22Rv1 (cell line): ENCODE results near the gene AGRP.
A peak's percentile ranks its signal among the peaks of the same experiment; 100 is the strongest.

Experiments used
- H3K27ac ChIP-seq: fragments of 450-650 bp; 2 replicates; pipeline ENCODE4 v1.5.1; 2017
- ZFX ChIP-seq: fragments of 450-650 bp; IDR thresholded peaks from 2 replicates; pipeline ENCODE4 v1.6.1; 2017; ENCODE audit warnings: antibody characterized with exemption, borderline replicate concordance
- TF ChIP-seq, protein P1 (sequence below): fragments of 450-650 bp; IDR thresholded peaks from 2 replicates; pipeline ENCODE4 v1.5.1; 2017; ENCODE audit warnings: mild to moderate bottlenecking

AGRP gene

DNA sequence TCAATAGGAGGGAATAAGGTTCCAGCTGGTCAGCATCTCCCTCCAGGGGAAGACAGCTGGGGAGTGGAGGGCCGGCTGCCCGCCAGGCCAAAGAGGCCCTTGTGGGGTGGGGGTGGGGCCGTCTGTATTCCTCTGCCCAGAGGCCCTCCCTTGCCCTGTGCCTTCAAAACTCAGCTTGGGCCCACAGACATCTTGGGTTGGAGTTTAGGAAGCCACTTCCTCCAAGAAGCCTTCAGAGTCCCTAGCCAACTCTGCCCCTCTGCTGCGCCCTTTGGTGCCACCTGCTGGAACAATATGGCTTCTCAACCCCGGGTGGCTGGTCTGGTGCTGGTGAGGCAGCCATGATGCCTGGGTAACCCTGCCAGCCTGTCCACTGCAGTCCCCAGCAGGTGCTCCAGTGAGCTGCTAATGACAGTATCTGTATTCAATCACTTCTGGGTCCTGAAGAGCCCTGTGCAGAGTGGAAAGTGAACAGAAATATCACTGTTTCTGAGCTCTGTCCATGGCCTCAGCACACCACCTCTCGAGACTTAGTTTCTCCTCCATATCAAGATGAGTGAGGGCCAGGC, 35.8 kb downstream of the AGRP start:
- no peak overlapping the region for H3K27ac ChIP-seq
- no peak for TF ChIP-seq ZFX
- TF ChIP-seq, protein P1, sequence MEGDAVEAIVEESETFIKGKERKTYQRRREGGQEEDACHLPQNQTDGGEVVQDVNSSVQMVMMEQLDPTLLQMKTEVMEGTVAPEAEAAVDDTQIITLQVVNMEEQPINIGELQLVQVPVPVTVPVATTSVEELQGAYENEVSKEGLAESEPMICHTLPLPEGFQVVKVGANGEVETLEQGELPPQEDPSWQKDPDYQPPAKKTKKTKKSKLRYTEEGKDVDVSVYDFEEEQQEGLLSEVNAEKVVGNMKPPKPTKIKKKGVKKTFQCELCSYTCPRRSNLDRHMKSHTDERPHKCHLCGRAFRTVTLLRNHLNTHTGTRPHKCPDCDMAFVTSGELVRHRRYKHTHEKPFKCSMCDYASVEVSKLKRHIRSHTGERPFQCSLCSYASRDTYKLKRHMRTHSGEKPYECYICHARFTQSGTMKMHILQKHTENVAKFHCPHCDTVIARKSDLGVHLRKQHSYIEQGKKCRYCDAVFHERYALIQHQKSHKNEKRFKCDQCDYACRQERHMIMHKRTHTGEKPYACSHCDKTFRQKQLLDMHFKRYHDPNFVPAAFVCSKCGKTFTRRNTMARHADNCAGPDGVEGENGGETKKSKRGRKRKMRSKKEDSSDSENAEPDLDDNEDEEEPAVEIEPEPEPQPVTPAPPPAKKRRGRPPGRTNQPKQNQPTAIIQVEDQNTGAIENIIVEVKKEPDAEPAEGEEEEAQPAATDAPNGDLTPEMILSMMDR = peak; percentile 63

DNA sequence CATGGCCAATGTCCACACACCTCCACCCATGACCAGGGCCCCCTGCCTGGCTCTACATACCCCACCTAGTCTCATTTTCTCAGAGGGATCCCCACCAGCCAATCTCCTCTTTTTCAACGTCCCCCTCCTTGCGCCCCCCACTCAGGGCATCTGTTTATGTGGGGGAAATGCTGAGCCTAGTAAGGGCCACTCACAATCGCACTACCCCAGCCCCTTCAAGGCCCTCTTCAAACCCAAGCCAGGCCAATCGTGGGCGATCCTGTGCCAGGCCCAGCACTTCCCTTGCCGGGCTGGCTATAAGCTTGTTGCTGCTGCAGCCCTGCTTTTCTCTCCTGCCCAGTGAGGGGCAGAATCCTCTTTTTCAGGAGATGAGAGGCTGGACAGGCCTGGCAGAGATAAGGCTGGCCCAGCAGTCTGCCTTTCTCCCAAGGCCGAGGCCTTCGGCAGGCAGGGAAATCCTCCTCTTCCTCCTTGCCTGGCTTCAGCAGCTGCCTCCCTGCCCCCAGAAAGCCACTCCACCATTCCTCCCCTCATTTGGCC, 36.3 kb downstream of the AGRP start:
- TF ChIP-seq, protein P1 = no peak
- no peak for TF ChIP-seq ZFX
- H3K27ac ChIP-seq = no peak overlapping the region

DNA sequence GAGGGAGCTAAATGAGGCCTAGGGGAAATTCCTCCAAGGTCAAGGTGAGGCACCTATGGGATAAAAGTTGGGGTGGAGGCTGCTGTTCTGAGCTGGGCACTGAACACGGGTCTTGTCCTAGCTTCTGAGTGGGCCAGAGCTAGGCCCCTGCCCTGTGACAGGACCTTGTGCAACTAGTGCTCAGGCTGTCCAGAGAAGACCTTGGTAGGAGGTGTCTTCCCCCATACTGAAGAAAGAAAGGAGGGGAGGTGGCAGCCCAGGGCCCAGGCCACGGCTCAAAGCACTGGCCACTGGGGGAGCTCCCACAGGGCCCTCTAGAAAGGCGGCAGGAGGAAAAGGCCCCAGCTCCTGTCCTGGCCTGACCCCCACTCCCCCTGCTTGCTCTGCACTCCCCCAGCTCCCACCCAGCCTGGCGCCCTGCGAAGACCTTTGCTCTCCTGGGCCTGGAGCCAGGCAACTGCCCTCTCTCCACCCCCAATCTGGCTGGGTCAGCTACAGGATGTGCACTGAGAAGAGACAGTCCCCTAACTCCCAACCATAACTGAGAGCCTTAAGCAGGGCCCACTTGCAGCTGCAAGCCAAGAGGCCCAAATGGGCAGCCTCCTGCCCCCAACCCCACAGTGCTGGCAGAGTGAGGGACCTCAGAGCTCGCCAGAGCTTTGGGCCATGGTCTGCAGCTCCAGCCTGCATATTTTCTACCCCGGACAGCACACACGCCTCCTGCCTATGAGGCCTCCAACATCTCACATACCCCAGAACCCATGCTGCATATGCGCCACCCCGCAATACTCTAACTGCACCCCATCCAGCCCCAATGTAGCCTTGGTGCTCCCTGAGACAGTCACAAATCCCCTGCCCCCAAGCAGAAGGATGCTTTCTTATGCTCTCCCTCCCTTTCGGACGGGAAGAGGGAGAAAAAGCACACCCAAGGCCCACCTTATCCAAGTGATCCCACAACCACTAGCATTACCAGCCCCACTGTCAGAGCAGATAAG, 37.1 kb downstream of the AGRP start:
- TF ChIP-seq ZFX = no peak
- TF ChIP-seq, protein P1 = no peak
- peak overlapping the region; percentile 30; the same call in 1 of the 2 replicates for H3K27ac ChIP-seq

DNA sequence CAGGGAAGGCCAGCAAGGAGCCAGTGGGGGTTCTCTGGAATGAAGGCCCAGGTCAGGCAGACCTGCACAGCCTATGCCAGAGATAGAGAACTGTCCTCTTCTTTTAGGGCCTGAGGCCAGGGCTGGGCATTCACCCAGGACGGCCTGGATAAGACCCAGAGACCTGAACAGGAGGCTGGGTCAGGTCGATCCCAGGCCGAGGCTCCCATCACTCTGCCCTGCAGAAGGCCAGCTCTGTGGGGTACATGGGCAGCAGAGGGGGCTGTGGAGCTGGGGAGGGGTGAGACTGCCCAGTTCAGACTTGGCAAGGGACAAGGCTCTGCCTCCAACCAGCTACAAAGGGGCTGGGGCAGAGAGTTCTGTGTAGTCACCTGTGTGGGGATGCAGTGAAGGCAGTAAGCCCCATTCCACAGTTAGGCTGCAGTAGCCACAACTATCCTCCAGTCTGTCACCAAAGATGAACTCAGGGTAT, 37.9 kb downstream of the AGRP start:
- TF ChIP-seq, protein P1 = no peak
- no peak for TF ChIP-seq ZFX
- H3K27ac ChIP-seq = peak overlapping the region; percentile 30; the same call in 1 of the 2 replicates

DNA sequence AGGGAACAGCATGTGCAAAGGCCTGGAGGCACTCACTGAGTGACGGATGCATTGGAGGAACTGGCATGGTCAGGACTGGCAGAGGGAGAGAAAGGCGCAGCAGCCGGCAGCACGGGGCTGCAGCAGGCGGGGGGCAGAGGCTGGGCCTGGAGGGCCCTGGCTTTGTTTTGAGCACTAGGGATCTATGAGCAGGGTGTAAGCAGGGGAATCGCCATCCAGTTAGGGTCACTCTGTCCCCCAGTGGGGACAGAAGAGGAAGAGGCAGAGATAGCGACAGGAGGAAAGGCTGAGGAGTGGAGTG, 38.3 kb downstream of the AGRP start:
- TF ChIP-seq ZFX = no peak
- TF ChIP-seq, protein P1 = no peak

DNA sequence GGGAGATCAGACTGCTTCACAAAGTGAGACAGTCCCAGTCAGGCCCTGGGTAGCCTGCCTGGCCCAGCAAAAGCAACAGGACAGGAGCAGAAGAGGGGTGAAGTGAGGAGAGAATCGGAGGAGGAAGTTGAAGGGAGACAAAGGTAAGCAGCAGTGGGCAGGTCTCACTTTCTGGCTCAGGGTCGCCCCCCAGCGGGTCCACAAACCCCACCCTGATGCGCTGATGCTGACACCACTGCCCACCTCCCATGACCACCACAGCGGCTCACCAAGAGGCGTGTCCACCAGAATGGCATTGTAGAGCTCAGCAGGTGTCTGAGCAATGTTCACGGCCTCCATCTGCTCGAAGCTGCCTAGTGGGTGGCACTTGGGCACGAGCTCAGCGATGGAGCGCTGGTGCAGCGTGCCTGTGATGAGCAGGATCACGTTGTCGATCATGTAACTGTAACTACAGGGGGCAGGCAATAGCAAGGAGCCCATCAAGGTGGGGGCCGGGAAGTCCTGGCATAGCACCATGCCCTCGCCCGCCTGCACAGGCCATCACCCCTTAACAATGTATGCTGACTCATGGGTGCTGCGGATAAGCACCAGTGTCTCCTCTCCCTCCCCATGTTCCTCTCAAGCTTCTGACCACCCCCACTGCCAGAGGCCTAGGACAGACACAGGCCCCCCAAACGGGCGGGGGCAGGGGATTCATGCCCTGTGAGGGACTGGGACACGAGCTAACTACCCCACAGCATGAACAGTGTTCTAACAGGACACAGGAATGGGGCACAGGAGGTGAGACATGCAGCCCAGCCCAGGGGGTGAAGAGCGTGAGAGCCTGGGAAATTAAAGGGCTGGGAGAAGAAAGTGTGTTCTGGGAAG, 38.9 kb downstream of the AGRP start:
- TF ChIP-seq, protein P1 = no peak
- no peak for TF ChIP-seq ZFX
- no peak overlapping the region for H3K27ac ChIP-seq

More for the DNA sequence above, 38.3 kb downstream of the AGRP start:
- H3K27ac ChIP-seq = no peak overlapping the region
